RPMI8226 (cell line): ENCODE measurements around the gene CD28.
A peak's percentile ranks its signal among the peaks of the same experiment; 100 is the strongest.

Experiments
- DNase-seq: peaks from one replicate; pipeline ENCODE4 v3.0.0-alpha.2; 2015

The CD28 gene

DNA sequence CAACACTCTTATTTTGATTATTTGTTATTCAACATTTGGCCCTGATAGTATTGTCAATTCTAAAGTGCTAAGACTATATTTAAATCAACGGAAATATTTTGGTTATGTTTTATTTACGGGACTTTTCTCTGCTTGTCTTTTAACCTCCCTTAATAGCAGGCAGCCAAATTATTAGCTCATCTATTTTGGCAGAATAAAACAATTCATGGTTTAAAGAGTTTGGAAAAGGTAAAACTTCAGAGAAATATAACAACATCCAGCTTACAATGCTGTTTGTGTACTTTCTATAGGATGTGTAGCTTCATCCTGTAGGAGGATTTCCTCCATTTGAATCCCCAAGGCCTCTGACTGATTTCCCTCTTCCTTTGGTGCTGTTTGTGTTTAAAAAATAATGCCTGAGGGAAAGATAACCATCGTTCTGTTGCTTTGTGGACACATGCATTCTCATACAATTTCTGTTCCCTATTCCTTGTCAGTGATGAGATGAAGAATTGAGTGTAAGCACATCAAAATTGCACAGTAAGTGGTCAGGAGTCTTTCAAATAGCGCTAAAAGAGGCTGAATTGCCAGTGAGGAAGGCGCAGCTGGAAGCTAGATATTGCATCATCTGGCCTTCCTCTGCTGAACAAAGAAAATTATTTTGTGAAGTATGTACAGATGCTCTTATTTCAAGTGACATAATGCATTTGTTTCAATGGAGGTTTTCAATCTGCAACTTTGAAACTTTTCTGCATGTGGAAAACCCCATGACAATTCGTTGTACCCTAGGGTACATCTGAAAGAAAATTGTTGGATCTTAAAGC lies 80.3 kb downstream of the CD28 start:
- DNase-seq: peak; percentile 89

DNA sequence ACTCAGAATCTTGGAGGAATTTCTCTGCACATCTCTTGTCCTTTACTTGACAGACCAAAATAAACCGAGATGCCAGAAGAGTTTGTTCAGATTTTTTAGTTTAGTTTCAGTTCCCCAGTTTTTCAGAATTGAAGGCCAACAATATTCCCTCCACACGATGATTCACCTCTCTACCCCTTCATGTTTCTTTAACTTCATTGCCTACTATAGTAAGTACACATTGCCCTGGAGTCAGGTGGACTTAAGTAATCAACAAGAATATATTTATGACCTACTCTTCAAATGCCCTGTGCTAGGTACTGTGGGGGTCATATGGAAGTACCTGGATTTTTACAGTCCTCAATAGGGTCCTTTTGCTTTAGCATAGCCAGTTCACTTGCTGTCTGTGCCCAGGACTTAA lies 81.5 kb downstream of the CD28 start:
- DNase-seq: peak; percentile 73
